ENCODE results near the gene CPEB1.

CPEB1 gene

DNA sequence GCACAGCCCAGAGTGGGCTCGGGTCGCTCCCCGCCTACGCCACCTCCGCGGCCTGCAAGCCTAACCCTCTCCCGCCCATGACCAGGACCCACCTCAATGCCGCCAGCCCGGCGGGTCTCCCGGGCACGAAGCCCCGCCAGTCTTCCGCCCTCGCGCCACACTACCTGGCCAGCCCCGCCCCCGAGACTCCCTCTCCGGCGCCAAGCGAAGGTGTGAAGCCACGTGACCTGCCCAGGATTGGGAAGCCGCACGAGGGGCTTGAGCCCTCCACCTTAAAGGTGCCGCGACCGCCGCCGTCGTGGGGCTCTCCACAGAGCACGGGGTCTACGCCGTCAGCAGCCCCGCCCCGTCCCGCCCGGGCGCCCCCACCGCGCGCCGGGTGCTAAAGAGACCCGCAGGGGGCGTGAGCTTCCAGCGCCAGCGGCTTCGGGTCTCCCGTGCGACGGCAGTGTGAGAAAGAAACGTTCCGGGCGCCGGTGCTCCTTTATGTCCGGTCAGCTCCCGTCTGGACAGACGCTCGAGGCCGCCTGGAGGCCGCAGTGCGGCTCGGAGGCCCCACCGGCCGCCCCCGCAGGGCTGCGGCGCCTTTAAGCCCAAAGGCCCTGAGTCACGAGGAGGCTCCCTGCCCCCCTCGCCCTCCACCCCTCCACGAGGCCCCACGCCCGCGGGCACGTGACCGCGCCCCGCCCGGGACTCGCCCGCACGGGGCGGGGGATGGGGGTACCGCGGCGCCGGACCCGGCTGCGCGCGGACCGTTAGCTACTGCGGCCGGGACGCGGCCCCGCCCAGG, at the start of gene CPEB1:
CPEB1 (minus strand) TSS at position 319 of the 790 bp plus-strand sequence. CDS start 18,904 bp downstream, outside the sequence.
- peak within 1 kb of the TSS; percentile 91 for H2AFZ ChIP-seq (ENCODE audit: low read length, unreplicated experiment)
- H3K79me2 ChIP-seq (ENCODE audit: control insufficient read depth, insufficient read depth, low read length, unreplicated experiment): no peaks in the 10 kb centered on the region
- peak within 1 kb of the TSS; percentile 91 for H3K4me3 ChIP-seq (ENCODE audit: low read depth, low read length)
- H3K27me3 ChIP-seq (ENCODE audit: insufficient read depth, low read length): peaks cover 21% of the 10 kb centered on the region
- H3K27ac ChIP-seq (ENCODE audit: low read depth, low read length): no peak within 1 kb of the TSS
- H3K4me1 ChIP-seq (ENCODE audit: control insufficient read depth, insufficient read depth, low read length, unreplicated experiment): peaks cover 12% of the 10 kb centered on the region
- no peaks in the 10 kb centered on the region for H3K36me3 ChIP-seq (ENCODE audit: insufficient read depth, low read length)

DNA sequence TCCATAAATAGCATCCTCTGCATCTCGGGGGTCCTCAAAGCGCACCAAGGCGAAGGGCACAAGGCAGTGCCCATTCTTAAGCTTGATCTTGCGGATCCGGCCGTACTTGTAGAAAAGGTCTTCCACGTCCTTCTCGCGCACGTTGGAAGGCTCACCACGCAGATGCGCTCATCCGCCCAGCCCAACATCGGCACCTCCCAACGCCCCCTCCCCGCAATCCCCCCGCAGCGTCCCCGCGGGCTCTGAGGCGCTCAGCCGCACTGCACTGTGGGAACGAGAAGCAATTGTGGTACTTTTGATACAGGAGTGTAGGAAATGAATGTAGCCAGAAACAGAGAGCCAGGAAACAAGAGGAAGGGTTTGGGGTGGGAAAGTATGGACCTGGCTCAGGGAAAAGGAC, 45.0 kb upstream of the CPEB1 start:
- Histone ChIP-seq H3K4me3 (ENCODE audit: low read depth, low read length) (no peak overlapping the region), H3K36me3 (ENCODE audit: insufficient read depth, low read length) (no peaks in the 10 kb centered on the region), H3K27ac (ENCODE audit: low read depth, low read length) (no peak overlapping the region), H3K4me1 (ENCODE audit: control insufficient read depth, insufficient read depth, low read length, unreplicated experiment) (no peaks in the 10 kb centered on the region), H2AFZ (ENCODE audit: low read length, unreplicated experiment) (no peak overlapping the region), H3K27me3 (ENCODE audit: insufficient read depth, low read length) (peaks cover 8% of the 10 kb centered on the region; the same call in 1 of the 2 replicates), H3K79me2 (ENCODE audit: control insufficient read depth, insufficient read depth, low read length, unreplicated experiment) (no peaks in the 10 kb centered on the region)

DNA sequence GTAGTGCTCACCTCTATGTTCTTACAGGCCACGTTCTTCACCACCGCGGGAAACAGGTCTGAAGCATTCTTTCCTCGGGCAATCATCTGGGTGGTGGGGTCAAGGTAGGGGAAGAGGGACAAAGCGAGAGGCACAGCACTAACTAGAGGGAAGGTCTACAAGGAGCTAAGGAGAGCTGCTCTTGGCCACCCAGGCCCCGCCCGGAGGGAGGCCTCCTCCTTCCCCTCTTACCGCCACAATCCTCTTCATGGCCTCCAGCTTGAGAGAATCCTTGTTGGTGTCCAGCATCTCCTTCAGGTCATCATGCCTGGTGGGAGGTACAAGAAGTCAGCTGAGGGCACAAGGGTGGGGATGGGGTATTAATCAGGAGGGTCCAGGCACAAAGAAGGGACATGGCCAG, 42.0 kb upstream of the CPEB1 start:
- H3K27me3 ChIP-seq (ENCODE audit: insufficient read depth, low read length): peaks cover 18% of the 10 kb centered on the region
- no peaks in the 10 kb centered on the region for H3K79me2 ChIP-seq (ENCODE audit: control insufficient read depth, insufficient read depth, low read length, unreplicated experiment)
- H3K27ac ChIP-seq (ENCODE audit: low read depth, low read length): no peak overlapping the region
- no peak overlapping the region for H2AFZ ChIP-seq (ENCODE audit: low read length, unreplicated experiment)
- H3K4me3 ChIP-seq (ENCODE audit: low read depth, low read length): no peak overlapping the region
- H3K36me3 ChIP-seq (ENCODE audit: insufficient read depth, low read length): no peaks in the 10 kb centered on the region
- H3K4me1 ChIP-seq (ENCODE audit: control insufficient read depth, insufficient read depth, low read length, unreplicated experiment): no peaks in the 10 kb centered on the region

DNA sequence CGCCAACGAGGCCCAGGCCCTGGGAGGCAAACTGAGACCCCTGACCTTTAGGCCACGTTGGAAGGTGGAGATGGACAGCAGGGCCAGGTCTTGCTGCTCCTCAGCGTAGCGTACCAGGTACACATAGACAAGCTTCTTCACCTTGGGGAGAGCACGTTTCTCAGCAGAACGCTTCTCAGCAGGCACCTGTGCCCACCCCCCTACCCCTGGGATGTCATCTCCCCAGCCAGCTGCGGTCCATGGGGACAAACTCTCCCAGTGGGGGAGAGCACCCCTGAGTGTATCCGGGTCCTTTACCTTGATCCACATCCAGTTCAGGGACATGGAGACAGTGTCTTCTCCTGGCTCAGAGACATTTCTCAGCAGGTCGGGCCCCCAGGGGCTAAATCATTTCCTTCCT, 41.5 kb upstream of the CPEB1 start:
- Histone ChIP-seq H2AFZ (ENCODE audit: low read length, unreplicated experiment) (no peak overlapping the region), H3K27ac (ENCODE audit: low read depth, low read length) (no peak overlapping the region), H3K4me1 (ENCODE audit: control insufficient read depth, insufficient read depth, low read length, unreplicated experiment) (no peaks in the 10 kb centered on the region), H3K27me3 (ENCODE audit: insufficient read depth, low read length) (peaks cover 22% of the 10 kb centered on the region), H3K79me2 (ENCODE audit: control insufficient read depth, insufficient read depth, low read length, unreplicated experiment) (no peaks in the 10 kb centered on the region), H3K4me3 (ENCODE audit: low read depth, low read length) (no peak overlapping the region), H3K36me3 (ENCODE audit: insufficient read depth, low read length) (no peaks in the 10 kb centered on the region)

DNA sequence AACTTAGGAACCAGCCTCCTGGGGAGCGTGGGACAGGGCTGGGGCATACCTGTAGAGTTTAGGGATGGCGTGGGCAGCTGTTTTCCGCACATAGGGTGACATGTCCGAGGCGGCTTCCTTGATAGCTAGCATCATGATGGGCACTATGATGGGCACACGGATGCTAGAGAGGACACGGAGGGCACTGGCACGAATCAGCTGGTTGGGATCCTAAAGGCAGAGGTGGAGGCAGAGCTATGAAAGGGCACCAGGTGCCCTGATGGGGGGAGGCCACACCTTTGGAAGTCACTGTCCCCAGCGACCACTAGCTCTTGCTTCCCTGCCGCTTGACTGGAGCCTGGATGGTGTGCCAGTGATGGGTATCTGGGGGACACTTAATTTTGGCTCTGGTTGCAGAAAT, 34.2 kb upstream of the CPEB1 start:
- H3K4me3 ChIP-seq (ENCODE audit: low read depth, low read length): no peak overlapping the region
- no peaks in the 10 kb centered on the region for H3K36me3 ChIP-seq (ENCODE audit: insufficient read depth, low read length)
- H3K4me1 ChIP-seq (ENCODE audit: control insufficient read depth, insufficient read depth, low read length, unreplicated experiment): no peaks in the 10 kb centered on the region
- H2AFZ ChIP-seq (ENCODE audit: low read length, unreplicated experiment): no peak overlapping the region
- no peak overlapping the region for H3K27ac ChIP-seq (ENCODE audit: low read depth, low read length)
- H3K79me2 ChIP-seq (ENCODE audit: control insufficient read depth, insufficient read depth, low read length, unreplicated experiment): no peaks in the 10 kb centered on the region
- peaks cover 84% of the 10 kb centered on the region for H3K27me3 ChIP-seq (ENCODE audit: insufficient read depth, low read length)

DNA sequence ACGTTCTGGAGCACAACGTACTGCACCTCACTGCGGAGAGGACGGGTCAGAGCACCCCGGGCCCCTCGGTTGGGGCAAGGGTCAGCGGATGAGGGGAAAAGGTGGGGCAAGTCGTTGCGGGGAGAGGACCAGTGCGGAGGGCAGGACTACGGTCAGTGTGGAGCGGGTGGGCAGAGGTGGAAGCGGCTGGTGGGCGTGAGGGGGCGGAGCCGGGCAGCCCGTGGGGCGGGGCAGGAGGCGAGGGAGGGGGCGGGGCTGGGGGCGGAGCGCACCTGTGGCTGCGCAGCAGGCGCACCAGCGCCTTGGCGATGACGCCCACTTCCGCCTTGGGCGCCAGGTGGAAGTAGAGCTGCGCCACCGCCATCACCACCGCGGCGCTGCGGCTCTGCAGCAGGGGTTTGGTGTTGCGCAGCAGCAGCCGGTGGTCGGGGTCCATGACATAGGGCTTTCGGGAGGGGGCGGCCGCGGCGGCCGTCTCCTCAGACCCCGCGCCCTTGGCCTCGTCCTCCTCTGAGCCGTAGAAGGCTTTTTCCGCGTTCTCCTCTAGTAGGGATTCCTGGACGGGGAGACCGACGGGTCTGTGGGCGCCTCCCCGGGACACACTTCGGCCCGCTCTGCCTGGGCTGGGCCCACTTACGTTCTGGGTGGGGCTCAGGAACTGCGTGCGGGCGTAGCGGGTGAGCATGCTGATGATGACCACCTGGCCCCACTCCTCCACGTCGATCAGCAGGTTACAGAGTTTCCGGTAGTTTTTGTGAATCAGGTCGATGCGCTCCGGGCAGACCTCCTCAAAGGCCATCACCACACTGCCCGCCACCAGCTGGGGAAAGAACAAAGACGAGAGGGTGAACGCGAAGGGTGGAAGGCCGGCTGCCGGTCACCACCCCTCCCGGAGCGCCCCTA, 33.3 kb upstream of the CPEB1 start:
- peaks cover 84% of the 10 kb centered on the region for H3K27me3 ChIP-seq (ENCODE audit: insufficient read depth, low read length)
- H2AFZ ChIP-seq (ENCODE audit: low read length, unreplicated experiment): no peak overlapping the region
- H3K27ac ChIP-seq (ENCODE audit: low read depth, low read length): no peak overlapping the region
- no peaks in the 10 kb centered on the region for H3K36me3 ChIP-seq (ENCODE audit: insufficient read depth, low read length)
- H3K4me1 ChIP-seq (ENCODE audit: control insufficient read depth, insufficient read depth, low read length, unreplicated experiment): no peaks in the 10 kb centered on the region
- H3K4me3 ChIP-seq (ENCODE audit: low read depth, low read length): no peak overlapping the region
- H3K79me2 ChIP-seq (ENCODE audit: control insufficient read depth, insufficient read depth, low read length, unreplicated experiment): no peaks in the 10 kb centered on the region

DNA sequence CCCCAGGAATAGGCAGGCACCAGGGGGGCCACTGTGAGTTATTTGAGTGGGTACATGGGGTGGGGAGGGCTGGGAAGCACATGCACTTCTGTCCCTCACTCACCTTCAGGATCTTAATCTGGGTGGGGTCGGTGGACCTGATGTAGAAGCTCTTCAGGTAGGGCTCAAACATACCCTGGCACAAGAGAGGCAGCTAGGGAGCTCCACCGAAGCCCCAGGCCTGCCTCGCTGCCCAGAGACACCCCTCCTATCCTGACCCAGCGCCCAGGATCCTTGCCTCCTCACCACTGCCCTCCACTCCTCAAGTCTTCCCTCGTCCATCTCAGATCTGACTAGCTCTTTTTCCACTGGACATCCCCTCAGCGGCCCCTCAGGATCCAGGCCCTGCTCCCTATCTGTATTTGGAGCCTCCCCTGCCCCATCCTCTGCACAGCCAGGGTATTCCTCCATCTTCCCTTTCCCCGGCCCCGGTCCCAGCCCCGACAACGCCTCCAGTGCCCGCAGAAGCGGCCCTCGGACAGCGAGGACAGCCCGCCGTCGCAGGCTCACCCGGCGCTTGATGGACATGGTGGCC, 32.5 kb upstream of the CPEB1 start:
- H3K27me3 ChIP-seq (ENCODE audit: insufficient read depth, low read length): peaks cover 87% of the 10 kb centered on the region
- H2AFZ ChIP-seq (ENCODE audit: low read length, unreplicated experiment): no peak overlapping the region
- H3K4me3 ChIP-seq (ENCODE audit: low read depth, low read length): no peak overlapping the region

DNA sequence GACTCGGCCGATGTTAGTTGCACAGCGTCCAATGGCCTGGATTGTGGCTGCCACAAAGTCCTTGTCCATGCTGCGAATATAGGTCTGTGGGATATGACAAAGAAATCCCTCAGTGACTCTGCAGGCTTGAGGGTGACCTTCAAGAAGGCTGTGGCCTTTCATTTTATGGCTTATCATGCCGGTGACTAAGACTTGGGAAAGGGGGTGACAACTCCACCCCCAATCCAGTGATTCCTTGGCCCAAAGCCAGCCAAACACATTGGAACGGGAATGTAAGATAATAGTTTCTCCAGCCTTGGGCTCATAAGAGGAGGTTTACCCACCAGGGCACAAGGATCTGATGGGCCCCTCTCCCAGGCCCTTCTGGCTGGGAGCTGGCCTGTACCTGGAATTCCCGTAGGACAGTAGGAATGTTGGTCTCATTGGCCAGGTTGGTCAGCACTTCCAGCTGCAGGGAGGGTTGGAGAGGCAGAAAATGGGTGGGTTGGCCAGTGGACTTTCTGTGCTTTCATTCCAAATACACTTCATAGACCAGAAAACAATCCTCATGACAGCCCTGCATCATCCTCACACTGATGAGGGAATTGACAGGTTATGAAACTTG, 30.7 kb upstream of the CPEB1 start:
- Histone ChIP-seq H3K4me3 (ENCODE audit: low read depth, low read length) (no peak overlapping the region), H2AFZ (ENCODE audit: low read length, unreplicated experiment) (no peak overlapping the region), H3K27me3 (ENCODE audit: insufficient read depth, low read length) (peaks cover 74% of the 10 kb centered on the region), H3K36me3 (ENCODE audit: insufficient read depth, low read length) (no peaks in the 10 kb centered on the region), H3K27ac (ENCODE audit: low read depth, low read length) (no peak overlapping the region), H3K79me2 (ENCODE audit: control insufficient read depth, insufficient read depth, low read length, unreplicated experiment) (no peaks in the 10 kb centered on the region), H3K4me1 (ENCODE audit: control insufficient read depth, insufficient read depth, low read length, unreplicated experiment) (no peaks in the 10 kb centered on the region)

More for the DNA sequence above, 32.5 kb upstream of the CPEB1 start:
- Histone ChIP-seq H3K36me3 (ENCODE audit: insufficient read depth, low read length) (no peaks in the 10 kb centered on the region), H3K4me1 (ENCODE audit: control insufficient read depth, insufficient read depth, low read length, unreplicated experiment) (no peaks in the 10 kb centered on the region), H3K27ac (ENCODE audit: low read depth, low read length) (no peak overlapping the region), H3K79me2 (ENCODE audit: control insufficient read depth, insufficient read depth, low read length, unreplicated experiment) (no peaks in the 10 kb centered on the region)

DNA sequence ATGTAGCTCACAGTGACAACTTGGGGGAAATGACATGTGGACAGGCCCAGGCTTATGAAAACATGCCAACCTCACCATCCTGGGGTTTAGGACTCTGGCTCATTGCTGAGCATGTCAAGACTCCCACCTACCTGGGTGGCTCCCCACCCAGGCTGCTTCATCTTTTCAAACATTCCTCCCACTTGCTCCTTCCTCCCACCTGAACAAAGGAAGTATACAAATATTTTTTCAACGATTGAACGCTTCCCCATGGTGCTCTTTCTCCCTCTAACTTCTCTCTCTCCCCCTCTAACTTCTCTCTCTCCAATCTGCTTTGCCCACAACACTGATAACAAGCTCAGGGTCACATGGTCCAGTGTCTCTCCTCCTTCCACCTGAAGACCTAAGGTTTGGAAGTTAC, 27.7 kb upstream of the CPEB1 start:
- Histone ChIP-seq H3K27me3 (ENCODE audit: insufficient read depth, low read length) (peaks cover 55% of the 10 kb centered on the region), H2AFZ (ENCODE audit: low read length, unreplicated experiment) (no peak overlapping the region), H3K4me3 (ENCODE audit: low read depth, low read length) (no peak overlapping the region), H3K79me2 (ENCODE audit: control insufficient read depth, insufficient read depth, low read length, unreplicated experiment) (no peaks in the 10 kb centered on the region), H3K36me3 (ENCODE audit: insufficient read depth, low read length) (no peaks in the 10 kb centered on the region), H3K27ac (ENCODE audit: low read depth, low read length) (no peak overlapping the region), H3K4me1 (ENCODE audit: control insufficient read depth, insufficient read depth, low read length, unreplicated experiment) (no peaks in the 10 kb centered on the region)

DNA sequence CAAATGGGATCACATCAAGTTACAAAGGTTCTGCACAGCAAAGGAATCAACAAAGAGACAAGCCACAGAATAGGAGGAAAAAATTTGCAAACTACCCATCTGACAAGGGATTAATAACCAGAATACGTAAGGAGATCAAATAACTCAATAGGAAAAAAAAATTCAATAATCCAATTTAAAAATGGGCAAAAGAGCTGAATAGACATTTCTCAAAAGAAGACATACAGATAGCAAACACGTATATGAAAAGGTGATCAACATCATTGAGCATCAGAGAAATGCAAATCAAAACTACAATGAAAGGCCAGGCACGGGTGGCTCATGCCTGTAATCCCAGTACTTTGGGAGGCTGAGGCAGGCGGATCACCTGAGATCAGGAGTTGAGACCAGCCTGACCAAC, 23.5 kb upstream of the CPEB1 start:
- peaks cover 49% of the 10 kb centered on the region for H3K27me3 ChIP-seq (ENCODE audit: insufficient read depth, low read length)

More for the DNA sequence above, 23.5 kb upstream of the CPEB1 start:
- Histone ChIP-seq H3K79me2 (ENCODE audit: control insufficient read depth, insufficient read depth, low read length, unreplicated experiment) (no peaks in the 10 kb centered on the region), H3K4me1 (ENCODE audit: control insufficient read depth, insufficient read depth, low read length, unreplicated experiment) (no peaks in the 10 kb centered on the region), H3K27ac (ENCODE audit: low read depth, low read length) (no peak overlapping the region), H2AFZ (ENCODE audit: low read length, unreplicated experiment) (no peak overlapping the region), H3K36me3 (ENCODE audit: insufficient read depth, low read length) (no peaks in the 10 kb centered on the region), H3K4me3 (ENCODE audit: low read depth, low read length) (no peak overlapping the region)

All from ACC112 (cell line).